Astrocyte of the cerebellum (primary cell): ENCODE data around the gene LIPK.

ENCODE experiments used
- DNase-seq: peaks from one replicate; pipeline ENCODE4 v3.0.0-alpha.2; 2011; ENCODE audit warnings: low read depth
- H3K4me3 ChIP-seq: 2 replicates; pipeline ENCODE4 v1.5.1; 2011; ENCODE audit warnings: mild to moderate bottlenecking, low read depth, low read length, moderate library complexity
- CTCF ChIP-seq: IDR thresholded peaks from 2 replicates; pipeline ENCODE4 v1.5.1; 2012; ENCODE audit warnings: low read length, low read depth, moderate library complexity, mild to moderate bottlenecking; ENCODE audit errors: missing control alignments
- in situ Hi-C: cut with HindIII; loops from 2 replicates; pipeline ENCODE4 v1.10.0; 2017; ENCODE audit warnings: low sequenced_read_pairs

Gene LIPK

DNA sequence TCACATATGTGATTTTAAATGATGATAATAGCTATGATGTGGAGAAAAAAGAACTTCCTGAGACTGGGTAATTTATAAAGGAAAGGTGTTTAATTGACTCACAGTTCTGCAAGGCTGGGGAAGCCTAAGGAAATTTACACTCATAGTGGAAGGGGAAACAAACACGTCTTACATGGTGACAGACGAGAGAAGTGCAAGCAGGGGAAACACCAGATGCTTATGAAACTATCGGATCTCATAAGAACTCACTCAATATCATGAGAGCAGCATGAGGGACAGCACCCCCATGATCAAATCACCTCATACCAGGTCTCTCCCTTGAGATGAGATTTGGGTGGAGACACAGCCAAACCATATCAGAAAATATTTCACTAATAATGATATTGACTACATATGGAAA lies 49.7 kb downstream of the LIPK start:
- in situ Hi-C loops, result no loop called here
- no peak for TF ChIP-seq CTCF
- DNase-seq, result no peak
- H3K4me3 ChIP-seq, result no peak overlapping the region

GRCh38 chr10:88756660-88757059 lies 50.6 kb downstream of the LIPK start:
- TF ChIP-seq CTCF, result no peak
- DNase-seq, result no peak
- in situ Hi-C loops, result no loop called here
- no peak overlapping the region for H3K4me3 ChIP-seq

GRCh38 chr10:88759366-88760101 lies 53.5 kb downstream of the LIPK start, which contains the start of gene LIPN:
TSS of gene LIPN (plus strand) at chr10:88760020. CDS start at chr10:88761406, 1,386 bp downstream.
- TF ChIP-seq CTCF, result no peak
- H3K4me3 ChIP-seq, result no peak within 1 kb of the TSS
- in situ Hi-C loops, result no loop called here

DNA sequence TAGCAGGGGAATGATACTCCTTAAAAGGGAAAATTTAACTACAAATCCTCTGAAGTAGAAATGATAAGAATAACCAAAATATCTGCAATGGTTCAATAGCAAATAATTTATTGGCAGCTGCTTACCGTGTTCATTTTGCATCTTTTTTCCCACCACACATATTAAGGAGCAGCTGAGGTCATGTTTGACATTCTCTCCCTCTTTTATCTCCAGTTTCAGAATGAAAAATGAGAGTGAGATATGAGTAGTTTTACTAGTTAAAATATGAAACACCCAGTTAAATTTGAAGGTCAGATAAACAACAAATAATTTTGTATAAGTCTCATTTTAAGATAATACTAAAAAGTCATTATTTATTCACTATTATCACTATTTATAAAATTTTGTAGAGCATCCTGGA lies 56.9 kb downstream of the LIPK start:
- DNase-seq, result no peak
- TF ChIP-seq CTCF, result no peak
- H3K4me3 ChIP-seq, result no peak overlapping the region
- in situ Hi-C loops, result no loop called here

More at GRCh38 chr10:88759366-88760101, 53.5 kb downstream of the LIPK start, which contains the start of gene LIPN:
- no peak for DNase-seq

DNA sequence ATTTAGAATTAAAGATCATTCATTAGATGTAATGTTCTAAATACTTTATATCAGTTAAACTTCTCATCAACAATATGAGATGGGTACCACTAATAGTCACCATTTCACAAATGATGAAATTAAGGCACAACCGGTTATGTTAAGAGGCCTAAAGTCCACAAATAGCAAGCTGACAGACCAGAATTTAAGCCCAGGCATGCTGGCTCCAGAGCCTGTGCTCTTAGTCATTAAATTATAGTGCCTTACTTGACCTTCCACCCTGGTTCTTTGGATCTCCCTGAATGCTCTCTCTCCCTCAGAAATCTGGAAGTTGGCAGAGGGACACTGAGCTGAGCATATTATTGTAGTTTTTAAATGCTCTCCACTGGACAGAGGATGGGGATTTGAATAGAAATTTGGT lies 57.4 kb downstream of the LIPK start:
- in situ Hi-C loops, result no loop called here
- DNase-seq, result no peak
- TF ChIP-seq CTCF, result no peak
- H3K4me3 ChIP-seq, result no peak overlapping the region

- no peak overlapping the region for H3K4me3 ChIP-seq
- in situ Hi-C loops, result no loop called here
- no peak for DNase-seq
- TF ChIP-seq CTCF, result no peak
Measured at GRCh38 chr10:88764110-88764509, 58.1 kb downstream of the LIPK start.
